ENCODE measurements around the gene SLC25A36. TPM values are rescaled to one million over a fixed set of nuclear protein-coding genes. Genes with fewer than 3 reads are reported as not detected.

Gene SLC25A36
- total and polyA plus RNA-seq, 7 donors = 10.4 to 52.3 (median 23.9) TPM

DNA sequence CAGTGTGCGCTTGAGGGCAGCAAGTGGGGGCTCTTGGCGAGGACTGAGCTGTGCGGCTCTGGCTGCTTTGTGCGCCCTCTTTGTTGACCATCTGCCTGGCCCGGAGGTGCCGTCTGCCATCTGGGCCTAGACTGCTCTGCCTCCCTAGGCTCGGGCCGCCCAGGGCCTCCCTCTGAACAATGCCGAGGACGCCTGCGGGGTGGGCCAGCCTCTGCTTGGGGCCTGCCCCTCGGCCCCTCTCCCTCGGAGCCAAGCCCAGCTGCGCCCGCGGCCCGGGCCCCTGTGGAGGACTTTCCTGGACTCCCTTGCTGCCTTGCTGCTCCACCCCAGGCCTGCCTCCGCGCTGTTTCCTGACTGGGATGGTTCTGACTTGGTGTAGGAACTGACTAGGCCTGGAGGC lies 77.6 kb downstream of the SLC25A36 start:
- ATAC-seq (no peak), DNase-seq (peak in 1 of 2 donors; percentile 49)
- H3K4me1 ChIP-seq = no peaks in the 10 kb centered on the region
- H3K27me3 ChIP-seq (ENCODE audit: insufficient read depth in 3 of 3, low read length in 2 of 3) = no peaks in the 10 kb centered on the region
- no peak overlapping the region for H3K27ac ChIP-seq
- H3K36me3 ChIP-seq (ENCODE audit: insufficient read depth in 1 of 2, low read depth in 1 of 2) = no peaks in the 10 kb centered on the region
- H3K4me3 ChIP-seq = no peak overlapping the region
- intact Hi-C loops (cut with DNase I) = loop anchor here in 1 of 2 donors (5.0 kb wide), 1 partner anchor 33 kb away; the partner anchor contains the start of gene SPSB4
- TF ChIP-seq, protein P1, sequence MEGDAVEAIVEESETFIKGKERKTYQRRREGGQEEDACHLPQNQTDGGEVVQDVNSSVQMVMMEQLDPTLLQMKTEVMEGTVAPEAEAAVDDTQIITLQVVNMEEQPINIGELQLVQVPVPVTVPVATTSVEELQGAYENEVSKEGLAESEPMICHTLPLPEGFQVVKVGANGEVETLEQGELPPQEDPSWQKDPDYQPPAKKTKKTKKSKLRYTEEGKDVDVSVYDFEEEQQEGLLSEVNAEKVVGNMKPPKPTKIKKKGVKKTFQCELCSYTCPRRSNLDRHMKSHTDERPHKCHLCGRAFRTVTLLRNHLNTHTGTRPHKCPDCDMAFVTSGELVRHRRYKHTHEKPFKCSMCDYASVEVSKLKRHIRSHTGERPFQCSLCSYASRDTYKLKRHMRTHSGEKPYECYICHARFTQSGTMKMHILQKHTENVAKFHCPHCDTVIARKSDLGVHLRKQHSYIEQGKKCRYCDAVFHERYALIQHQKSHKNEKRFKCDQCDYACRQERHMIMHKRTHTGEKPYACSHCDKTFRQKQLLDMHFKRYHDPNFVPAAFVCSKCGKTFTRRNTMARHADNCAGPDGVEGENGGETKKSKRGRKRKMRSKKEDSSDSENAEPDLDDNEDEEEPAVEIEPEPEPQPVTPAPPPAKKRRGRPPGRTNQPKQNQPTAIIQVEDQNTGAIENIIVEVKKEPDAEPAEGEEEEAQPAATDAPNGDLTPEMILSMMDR (IDR thresholded peaks at IDR 0.05) = no peak
- no peaks in the 10 kb centered on the region for H3K9me3 ChIP-seq
- WGBS, 3 donors = 95 to 97% (median 95%) methylated on average over 18 to 19 of the region's 19 CpGs

DNA sequence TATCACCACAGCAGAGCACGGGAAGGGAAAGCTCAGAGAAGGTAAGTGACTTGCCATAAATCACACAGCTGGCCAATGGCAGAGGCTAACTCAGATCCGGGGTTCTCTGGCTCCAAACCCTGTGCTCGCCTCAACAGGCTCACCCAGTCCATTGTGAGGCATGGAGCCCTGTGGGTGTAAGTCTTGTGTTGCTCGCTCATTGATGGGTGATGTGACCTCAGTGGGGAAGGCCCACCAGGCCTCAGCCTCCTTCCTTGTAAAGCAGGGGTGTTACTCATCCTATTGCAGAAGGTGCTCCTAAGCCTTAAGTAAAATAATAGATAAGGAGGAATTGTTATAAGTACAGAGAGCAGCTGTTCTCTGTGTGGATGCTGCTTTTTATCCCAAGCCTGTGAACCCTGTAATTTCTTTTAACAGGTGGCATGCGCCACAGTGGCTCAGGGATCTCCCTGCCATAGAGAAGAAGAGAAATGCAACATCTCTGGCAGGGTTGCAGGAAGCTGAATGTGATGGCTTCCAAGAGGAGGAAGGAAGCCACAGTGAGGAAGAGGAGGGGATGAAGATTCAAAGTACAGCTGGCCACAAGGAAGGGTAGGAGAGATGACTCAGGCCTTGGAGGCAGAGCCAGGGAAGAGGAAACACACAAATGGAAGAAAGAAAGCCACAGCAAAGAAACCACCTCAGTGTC lies 78.7 kb downstream of the SLC25A36 start:
- no peak overlapping the region for H3K4me3 ChIP-seq
- WGBS, 3 donors = 77 to 93% (median 83%) methylated on average over 5 of the region's 5 CpGs
- ATAC-seq (no peak), DNase-seq (no peak)
- H3K36me3 ChIP-seq (ENCODE audit: insufficient read depth in 1 of 2, low read depth in 1 of 2) = no peaks in the 10 kb centered on the region
- H3K4me1 ChIP-seq = no peaks in the 10 kb centered on the region
- intact Hi-C loops (cut with DNase I) = no loop called here
- no peak overlapping the region for H3K27ac ChIP-seq
- TF ChIP-seq, protein P1 (IDR thresholded peaks at IDR 0.05) = no peak
- H3K9me3 ChIP-seq = no peaks in the 10 kb centered on the region
- no peaks in the 10 kb centered on the region for H3K27me3 ChIP-seq (ENCODE audit: insufficient read depth in 3 of 3, low read length in 2 of 3)

DNA sequence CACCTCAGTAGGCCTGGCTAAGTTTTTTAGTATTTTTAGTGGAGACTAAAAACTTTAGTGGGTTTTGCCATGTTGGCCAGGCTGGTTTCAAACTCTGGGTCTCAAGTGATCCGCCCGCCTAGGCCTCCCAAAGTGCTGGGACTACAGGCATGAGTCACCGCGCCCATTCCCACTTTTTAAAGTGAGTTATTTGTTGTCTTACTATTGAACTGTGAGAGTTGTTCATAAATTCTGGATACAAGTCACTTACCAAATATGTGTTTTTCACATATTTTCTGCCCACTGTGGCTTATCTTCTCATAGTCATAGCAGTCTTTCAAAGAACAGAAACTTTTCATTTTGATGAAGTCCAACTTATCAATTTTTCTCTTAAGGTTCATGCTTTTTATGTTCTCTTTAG lies 79.6 kb downstream of the SLC25A36 start:
- Histone ChIP-seq H3K36me3 (ENCODE audit: insufficient read depth in 1 of 2, low read depth in 1 of 2) (no peaks in the 10 kb centered on the region), H3K27me3 (ENCODE audit: insufficient read depth in 3 of 3, low read length in 2 of 3) (no peaks in the 10 kb centered on the region), H3K4me3 (no peak overlapping the region), H3K4me1 (no peaks in the 10 kb centered on the region), H3K27ac (no peak overlapping the region), H3K9me3 (no peaks in the 10 kb centered on the region)
- intact Hi-C loops (cut with DNase I) = no loop called here
- ATAC-seq = no peak
- TF ChIP-seq, protein P1 (IDR thresholded peaks at IDR 0.05) = no peak
- 97 to 100% (median 98%) methylated on average over 4 of the region's 4 CpGs for WGBS, 3 donors
- DNase-seq = no peak

Other genes starting within 250 kb of the SLC25A36 start
- gene SPSB4, start 109.5 kb downstream of the SLC25A36 start, total RNA-seq = 1 to 10 TPM in 1 of 4 donors, under 1 TPM in 3; 0.40 to 1.9 (median 0.59) TPM
- gene SPSB4, start 109.5 kb downstream of the SLC25A36 start, polyA plus RNA-seq = 1 to 10 TPM in 1 of 3 donors, under 1 TPM in 2; 0.39 to 1.1 (median 0.41) TPM

Data from psoas muscle (tissue), 8 donors.